Measurements from ENCODE around the gene CLEC11A. TPM values are rescaled to one million over a fixed set of nuclear protein-coding genes. Genes with fewer than 3 reads are reported as not detected.
A peak's percentile ranks its signal among the peaks of the same experiment; 100 is the strongest.

The CLEC11A gene
- total RNA-seq = under 1 TPM; 0.24 to 0.45 TPM

GRCh38 chr19:50723069-50723468, at the start of gene CLEC11A:
CLEC11A (plus strand) TSS chr19:50723364; CDS start chr19:50723526, 162 bp downstream.
- Mint-ChIP-seq H3K9me3 (no peaks in the 10 kb centered on the region), H3K4me3 (peak within 1 kb of the TSS; percentile 55)
- ATAC-seq (replicated peaks) = no peak

GRCh38 chr19:50676625-50677197, 46.5 kb upstream of the CLEC11A start:
- no peaks in the 10 kb centered on the region for H3K36me3 Mint-ChIP-seq (ENCODE audit: low read depth)
- no peak overlapping the region for H3K4me3 Mint-ChIP-seq
- H3K4me1 Mint-ChIP-seq = peaks cover 11% of the 10 kb centered on the region

More at GRCh38 chr19:50723069-50723468, at the start of gene CLEC11A:
- H3K36me3 Mint-ChIP-seq (ENCODE audit: low read depth) = peaks cover 9% of the 10 kb centered on the region
- peaks cover 52% of the 10 kb centered on the region for H3K27me3 Mint-ChIP-seq
- peaks cover 4% of the 10 kb centered on the region for H3K4me1 Mint-ChIP-seq
- no peak within 1 kb of the TSS for H3K27ac Mint-ChIP-seq

GRCh38 chr19:50677636-50678035, 45.5 kb upstream of the CLEC11A start:
- Mint-ChIP-seq H3K9me3 (peaks cover 12% of the 10 kb centered on the region), H3K27ac (no peak overlapping the region), H3K4me1 (peaks cover 11% of the 10 kb centered on the region)

More at GRCh38 chr19:50676625-50677197, 46.5 kb upstream of the CLEC11A start:
- peaks cover 12% of the 10 kb centered on the region for H3K9me3 Mint-ChIP-seq
- peaks cover 53% of the 10 kb centered on the region for H3K27me3 Mint-ChIP-seq
- ATAC-seq (replicated peaks) = no peak
- no peak overlapping the region for H3K27ac Mint-ChIP-seq

GRCh38 chr19:50678323-50678722, 44.8 kb upstream of the CLEC11A start:
- Mint-ChIP-seq H3K9me3 (peaks cover 12% of the 10 kb centered on the region), H3K27ac (no peak overlapping the region), H3K4me3 (no peak overlapping the region), H3K27me3 (peaks cover 49% of the 10 kb centered on the region), H3K4me1 (peaks cover 11% of the 10 kb centered on the region), H3K36me3 (ENCODE audit: low read depth) (no peaks in the 10 kb centered on the region)
- ATAC-seq (replicated peaks) = no peak

More at GRCh38 chr19:50677636-50678035, 45.5 kb upstream of the CLEC11A start:
- peaks cover 54% of the 10 kb centered on the region for H3K27me3 Mint-ChIP-seq
- no peak overlapping the region for H3K4me3 Mint-ChIP-seq
- ATAC-seq (replicated peaks) = no peak
- no peaks in the 10 kb centered on the region for H3K36me3 Mint-ChIP-seq (ENCODE audit: low read depth)

- peaks cover 11% of the 10 kb centered on the region for H3K4me1 Mint-ChIP-seq
- H3K27me3 Mint-ChIP-seq = peaks cover 47% of the 10 kb centered on the region
- peaks cover 12% of the 10 kb centered on the region for H3K9me3 Mint-ChIP-seq
- peak; percentile 98 for ATAC-seq (replicated peaks)
- H3K27ac Mint-ChIP-seq = no peak overlapping the region
- H3K4me3 Mint-ChIP-seq = no peak overlapping the region
- no peaks in the 10 kb centered on the region for H3K36me3 Mint-ChIP-seq (ENCODE audit: low read depth)
These were observed 43.7 kb upstream of the CLEC11A start for GRCh38 chr19:50679177-50680125.

- H3K4me1 Mint-ChIP-seq = no peaks in the 10 kb centered on the region
- peaks cover 43% of the 10 kb centered on the region for H3K27me3 Mint-ChIP-seq
These were observed 36.7 kb upstream of the CLEC11A start for GRCh38 chr19:50686310-50687032.

GRCh38 chr19:50688766-50689165, 34.4 kb upstream of the CLEC11A start:
- H3K4me3 Mint-ChIP-seq = no peak overlapping the region
- H3K27me3 Mint-ChIP-seq = peaks cover 51% of the 10 kb centered on the region
- H3K4me1 Mint-ChIP-seq = no peaks in the 10 kb centered on the region
- H3K36me3 Mint-ChIP-seq (ENCODE audit: low read depth) = no peaks in the 10 kb centered on the region
- H3K9me3 Mint-ChIP-seq = no peaks in the 10 kb centered on the region
- H3K27ac Mint-ChIP-seq = no peak overlapping the region
- ATAC-seq (replicated peaks) = no peak

More at GRCh38 chr19:50686310-50687032, 36.7 kb upstream of the CLEC11A start:
- H3K27ac Mint-ChIP-seq = no peak overlapping the region
- ATAC-seq (replicated peaks) = no peak
- no peaks in the 10 kb centered on the region for H3K9me3 Mint-ChIP-seq
- no peaks in the 10 kb centered on the region for H3K36me3 Mint-ChIP-seq (ENCODE audit: low read depth)
- no peak overlapping the region for H3K4me3 Mint-ChIP-seq

- Mint-ChIP-seq H3K36me3 (ENCODE audit: low read depth) (no peaks in the 10 kb centered on the region), H3K4me1 (no peaks in the 10 kb centered on the region), H3K4me3 (no peak overlapping the region), H3K9me3 (no peaks in the 10 kb centered on the region), H3K27me3 (peaks cover 50% of the 10 kb centered on the region), H3K27ac (no peak overlapping the region)
- no peak for ATAC-seq (replicated peaks)
These were observed 32.7 kb upstream of the CLEC11A start for GRCh38 chr19:50690439-50690838.

- H3K36me3 Mint-ChIP-seq (ENCODE audit: low read depth) = no peaks in the 10 kb centered on the region
- H3K27me3 Mint-ChIP-seq = peaks cover 59% of the 10 kb centered on the region
- no peaks in the 10 kb centered on the region for H3K9me3 Mint-ChIP-seq
- H3K4me3 Mint-ChIP-seq = no peak overlapping the region
- H3K27ac Mint-ChIP-seq = no peak overlapping the region
- no peaks in the 10 kb centered on the region for H3K4me1 Mint-ChIP-seq
- no peak for ATAC-seq (replicated peaks)
These were observed 29.8 kb upstream of the CLEC11A start for GRCh38 chr19:50693064-50693975.

GRCh38 chr19:50694815-50695145, 28.4 kb upstream of the CLEC11A start:
- ATAC-seq (replicated peaks) = no peak
- Mint-ChIP-seq H3K36me3 (ENCODE audit: low read depth) (no peaks in the 10 kb centered on the region), H3K9me3 (no peaks in the 10 kb centered on the region), H3K4me1 (no peaks in the 10 kb centered on the region), H3K27ac (no peak overlapping the region), H3K27me3 (peaks cover 63% of the 10 kb centered on the region), H3K4me3 (no peak overlapping the region)

- H3K4me1 Mint-ChIP-seq = no peaks in the 10 kb centered on the region
- H3K27me3 Mint-ChIP-seq = peaks cover 67% of the 10 kb centered on the region
- no peak for ATAC-seq (replicated peaks)
- H3K4me3 Mint-ChIP-seq = no peak overlapping the region
- no peak overlapping the region for H3K27ac Mint-ChIP-seq
- H3K9me3 Mint-ChIP-seq = no peaks in the 10 kb centered on the region
- no peaks in the 10 kb centered on the region for H3K36me3 Mint-ChIP-seq (ENCODE audit: low read depth)
These were observed 27.7 kb upstream of the CLEC11A start for GRCh38 chr19:50695251-50696093.

- peaks cover 65% of the 10 kb centered on the region for H3K27me3 Mint-ChIP-seq
- H3K4me1 Mint-ChIP-seq = no peaks in the 10 kb centered on the region
- H3K36me3 Mint-ChIP-seq (ENCODE audit: low read depth) = no peaks in the 10 kb centered on the region
- H3K9me3 Mint-ChIP-seq = no peaks in the 10 kb centered on the region
- ATAC-seq (replicated peaks) = no peak
- no peak overlapping the region for H3K27ac Mint-ChIP-seq
- no peak overlapping the region for H3K4me3 Mint-ChIP-seq
These were observed 27.1 kb upstream of the CLEC11A start for GRCh38 chr19:50696094-50696483.

All from activated T-helper 17 cell treated with anti-CD3 and anti-CD28 coated beads, Interleukin-2, amount 50 U/mL, for 72 hours (primary cell).